HG03280 (cell line): ENCODE data around the gene BUD31.
"Not testable (repeated sequence)": the region's sequence is repeated elsewhere in the genome, so short reads cannot be mapped to it uniquely, and the experiment has no call there.

Experiments used
- ATAC-seq: cut with Tn5 transposase; IDR thresholded peaks from one replicate; pipeline ENCODE4 v1.9.1; 2021; ENCODE audit warnings: mild to moderate bottlenecking, moderate library complexity; ENCODE audit not compliant: unreplicated experiment

The BUD31 gene

GRCh38 chr7:99380032-99380822 is 28.5 kb upstream of the BUD31 start:
- ATAC-seq: peak; percentile 33

GRCh38 chr7:99380823-99381663 is 27.7 kb upstream of the BUD31 start:
- peak; percentile 64 for ATAC-seq

GRCh38 chr7:99381664-99382075 is 27.1 kb upstream of the BUD31 start:
- no peak for ATAC-seq

- ATAC-seq: no peak
Observed at GRCh38 chr7:99383203-99383602, 25.6 kb upstream of the BUD31 start.

GRCh38 chr7:99383791-99384370 is 24.9 kb upstream of the BUD31 start:
- ATAC-seq: no peak

GRCh38 chr7:99384523-99384922 is 24.2 kb upstream of the BUD31 start:
- ATAC-seq: no peak

GRCh38 chr7:99385564-99385963 is 23.2 kb upstream of the BUD31 start:
- no peak for ATAC-seq

- ATAC-seq: no peak
Observed at GRCh38 chr7:99386584-99387238, 22.1 kb upstream of the BUD31 start.

- not testable (repeated sequence) for ATAC-seq
Observed at GRCh38 chr7:99387239-99387635, 21.5 kb upstream of the BUD31 start.

- ATAC-seq: no peak
Observed at GRCh38 chr7:99387912-99388311, 20.9 kb upstream of the BUD31 start.

GRCh38 chr7:99389772-99390171 is 19.0 kb upstream of the BUD31 start:
- no peak for ATAC-seq

- ATAC-seq: no peak
Observed at GRCh38 chr7:99390941-99391602, 17.7 kb upstream of the BUD31 start.

- ATAC-seq: no peak
Observed at GRCh38 chr7:99392046-99392445, 16.7 kb upstream of the BUD31 start.

- peak; percentile 46 for ATAC-seq
Observed at GRCh38 chr7:99392659-99393354, 16.0 kb upstream of the BUD31 start.

GRCh38 chr7:99393355-99394187 is 15.2 kb upstream of the BUD31 start:
- no peak for ATAC-seq

GRCh38 chr7:99394188-99394502 is 14.6 kb upstream of the BUD31 start:
- ATAC-seq: no peak

- no peak for ATAC-seq
Observed at GRCh38 chr7:99395616-99396327, 13.0 kb upstream of the BUD31 start.

- no peak for ATAC-seq
Observed at GRCh38 chr7:99396418-99397296, 12.1 kb upstream of the BUD31 start.
